ENCODE measurements around the gene BBC3. TPM values are rescaled to one million over a fixed set of nuclear protein-coding genes. Genes with fewer than 3 reads are reported as not detected.

The BBC3 gene
- total RNA-seq, 4 donors from 2014 or later, result 11.2 to 33.0 (median 14.4) TPM

- TF ChIP-seq CTCF (IDR thresholded peaks at IDR 0.05), result no peak
- no peak for TF ChIP-seq POLR2A (IDR thresholded peaks at IDR 0.05)
- DNase-seq (ENCODE audit: low spot score in 2 of 2), result no peak
- no peak overlapping the region for H3K4me3 ChIP-seq (ENCODE audit: low read depth, poor library complexity, severe bottlenecking)
- WGBS, 2 donors, result 94 to 96% methylated on average over 16 to 17 of the region's 17 CpGs
- intact Hi-C loops (cut with DNase I; ENCODE audit: low total_unique reads), result no loop called here
Measured at GRCh38 chr19:47260476-47260875, 29.5 kb upstream of the BBC3 start.

GRCh38 chr19:47258895-47259555 is 28.0 kb upstream of the BBC3 start:
- WGBS, 2 donors, result 90 to 91% methylated on average over 6 of the region's 6 CpGs
- no peak for TF ChIP-seq CTCF (IDR thresholded peaks at IDR 0.05)
- intact Hi-C loops (cut with DNase I; ENCODE audit: low total_unique reads), result no loop called here
- no peak overlapping the region for H3K4me3 ChIP-seq (ENCODE audit: low read depth, poor library complexity, severe bottlenecking)
- DNase-seq (ENCODE audit: low spot score in 2 of 2), result no peak

GRCh38 chr19:47258434-47258833 is 27.4 kb upstream of the BBC3 start:
- no peak overlapping the region for H3K4me3 ChIP-seq (ENCODE audit: low read depth, poor library complexity, severe bottlenecking)
- WGBS, 2 donors, result 81 to 90% methylated on average over 9 of the region's 9 CpGs
- DNase-seq (ENCODE audit: low spot score in 2 of 2), result no peak

DNA sequence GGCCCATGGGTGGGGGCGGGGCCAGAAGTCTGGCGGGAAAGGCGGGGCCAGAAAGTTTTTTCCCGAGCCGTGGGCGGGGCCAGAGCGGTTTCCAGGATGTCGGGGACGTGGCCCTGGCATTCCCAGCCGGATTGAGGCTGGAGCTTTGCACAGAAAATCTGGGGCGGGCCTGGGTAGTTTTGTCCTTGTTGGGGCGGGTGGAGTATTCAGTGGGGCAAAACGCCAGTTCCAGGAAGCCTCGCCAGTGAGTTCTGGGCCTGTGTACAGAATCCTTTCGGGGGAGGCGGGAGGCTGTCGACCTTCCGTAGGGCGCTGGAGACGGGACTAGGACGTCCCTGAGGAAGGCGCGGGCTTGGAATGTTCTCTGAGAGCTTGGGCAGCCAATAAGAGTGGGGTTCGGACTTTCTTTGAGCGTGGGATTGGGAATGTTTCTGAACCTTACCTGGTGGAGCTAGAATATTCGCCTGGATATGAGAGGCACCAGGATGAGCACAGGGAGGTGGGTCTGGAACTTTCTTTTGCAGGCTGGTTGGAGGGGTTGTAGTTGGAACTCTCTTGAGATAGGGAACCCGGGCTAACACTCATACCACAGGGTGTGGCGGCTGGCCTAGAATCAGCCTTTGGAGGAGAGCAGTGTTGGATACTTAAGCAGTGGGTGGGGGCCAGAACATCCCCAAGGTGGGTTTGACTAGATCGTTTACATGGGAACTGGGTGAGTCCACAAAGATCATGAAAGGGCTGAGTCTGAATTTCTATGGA is 26.6 kb upstream of the BBC3 start:
- TF ChIP-seq CTCF (IDR thresholded peaks at IDR 0.05) (no peak), POLR2A (IDR thresholded peaks at IDR 0.05) (no peak)
- H3K4me3 ChIP-seq (ENCODE audit: low read depth, poor library complexity, severe bottlenecking), result peak overlapping the region; percentile 9
- DNase-seq (ENCODE audit: low spot score in 2 of 2), result peak in 1 of 2 donors; percentile 59
- WGBS, 2 donors, result 2% methylated on average over 29 of the region's 29 CpGs
- intact Hi-C loops (cut with DNase I; ENCODE audit: low total_unique reads), result no loop called here

More at GRCh38 chr19:47258434-47258833, 27.4 kb upstream of the BBC3 start:
- intact Hi-C loops (cut with DNase I; ENCODE audit: low total_unique reads), result no loop called here
- TF ChIP-seq POLR2A (IDR thresholded peaks at IDR 0.05) (no peak), CTCF (IDR thresholded peaks at IDR 0.05) (no peak)

DNA sequence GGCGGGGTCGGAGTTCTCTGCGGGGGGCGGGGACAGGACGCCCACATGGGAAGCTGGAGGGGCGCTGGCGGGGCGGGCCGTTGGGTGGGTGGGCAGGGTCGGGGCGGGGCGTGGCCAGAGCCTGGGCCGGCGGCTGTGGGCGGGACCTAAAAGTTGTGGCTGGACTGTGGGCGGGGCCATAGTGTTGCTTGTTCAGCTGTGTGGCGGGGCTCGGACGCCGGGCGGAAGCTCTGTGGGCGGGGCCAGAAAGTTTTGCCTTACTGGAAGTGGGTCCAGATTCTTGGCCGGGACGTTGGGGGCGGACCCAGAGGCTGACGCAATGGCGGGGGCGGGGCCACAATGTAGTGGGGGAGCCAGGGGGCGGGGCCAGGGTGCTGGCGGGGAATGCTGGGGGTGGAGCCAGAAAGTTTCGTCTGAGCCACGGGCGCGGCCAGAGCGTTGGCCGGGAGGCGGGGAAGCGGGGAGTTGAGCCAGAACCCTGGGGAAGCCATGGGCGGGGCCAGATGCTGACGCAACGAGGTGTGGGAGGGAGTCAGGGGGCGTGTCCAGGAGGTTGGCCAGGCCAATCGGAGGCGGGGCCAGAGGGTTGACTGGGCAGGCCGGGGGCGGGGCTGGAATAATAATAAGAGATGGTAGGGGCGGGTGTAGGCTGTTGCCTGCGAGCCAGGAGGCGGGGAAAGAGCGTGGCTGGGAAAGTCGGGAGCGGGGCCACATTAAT is 25.9 kb upstream of the BBC3 start:
- H3K4me3 ChIP-seq (ENCODE audit: low read depth, poor library complexity, severe bottlenecking), result peak overlapping the region; percentile 42
- intact Hi-C loops (cut with DNase I; ENCODE audit: low total_unique reads), result no loop called here
- peak; percentile 100 for DNase-seq (ENCODE audit: low spot score in 2 of 2)
- WGBS, 2 donors, result 0 to 1% methylated on average over 35 to 39 of the region's 52 CpGs
- TF ChIP-seq POLR2A (IDR thresholded peaks at IDR 0.05) (no peak), CTCF (IDR thresholded peaks at IDR 0.05) (no peak)
